Liver (tissue), 9 donors: ENCODE measurements around the gene OR11H7. TPM values are rescaled to one million over a fixed set of nuclear protein-coding genes. Genes with fewer than 3 reads are reported as not detected.
"Not testable (repeated sequence)": the region's sequence is repeated elsewhere in the genome, so short reads cannot be mapped to it uniquely, and the experiment has no call there.

ENCODE experiments used
- DNase-seq: peaks from one replicate; pipeline ENCODE4 v3.0.0-alpha.2; 2017; ENCODE audit warnings: low spot score
- H3K27ac ChIP-seq, 2 donors: one replicate each; pipeline ENCODE4 v1.7.0; 2013; ENCODE audit warnings: inconsistent platforms in 2 of 2, low read length in 2 of 2, control low read depth in 1 of 2, low read depth in 1 of 2, mild to moderate bottlenecking in 1 of 2
- H3K27me3 ChIP-seq, 4 donors: one replicate each; pipeline versions ENCODE4 v1.6.1 to v1.7.0; 2013; ENCODE audit warnings: low read length in 3 of 4, inconsistent platforms in 1 of 4, mild to moderate bottlenecking in 1 of 4, moderate library complexity in 1 of 4; ENCODE audit not compliant: control insufficient read depth in 4 of 4, insufficient read depth in 4 of 4
- H3K36me3 ChIP-seq, 4 donors: one replicate each; pipeline versions ENCODE4 v1.6.1 to v1.7.0; 2013; ENCODE audit warnings: low read length in 3 of 4, mild to moderate bottlenecking in 3 of 4, low read depth in 1 of 4, moderate library complexity in 1 of 4; ENCODE audit not compliant: control insufficient read depth in 4 of 4, insufficient read depth in 3 of 4
- H3K4me1 ChIP-seq, 4 donors: one replicate each; pipeline versions ENCODE4 v1.6.1 to v1.7.0; 2013; ENCODE audit warnings: low read length in 3 of 4, mild to moderate bottlenecking in 3 of 4, moderate library complexity in 1 of 4; ENCODE audit not compliant: control insufficient read depth in 4 of 4, insufficient read depth in 4 of 4
- H3K4me3 ChIP-seq, 3 donors: one replicate each; pipeline versions ENCODE4 v1.6.1 to v1.7.0; 2013; ENCODE audit warnings: low read length in 3 of 3, control low read depth in 1 of 3, low read depth in 1 of 3, mild to moderate bottlenecking in 1 of 3
- H3K9ac ChIP-seq, 2 donors: one replicate each; pipeline ENCODE4 v1.7.0; 2013; ENCODE audit warnings: low read length in 2 of 2, mild to moderate bottlenecking in 2 of 2, moderate library complexity in 2 of 2, control low read depth in 1 of 2, low read depth in 1 of 2
- H3K9me3 ChIP-seq, 4 donors: one replicate each; pipeline versions ENCODE4 v1.6.1 to v1.7.0; 2013; ENCODE audit warnings: low read length in 3 of 4; ENCODE audit not compliant: control insufficient read depth in 4 of 4
- CTCF ChIP-seq: fragments of 150-350 bp; IDR thresholded peaks from 2 replicates; pipeline ENCODE4 v1.5.1; 2017; ENCODE audit warnings: improper control_type of control experiment, low read depth, low read length; ENCODE audit not compliant: missing input control
- EGR1 ChIP-seq, 2 donors: IDR thresholded peaks; 2 replicates each; pipeline ENCODE4 v1.6.1; 2016 to 2018; ENCODE audit warnings: antibody characterized with exemption in 2 of 2, low read depth in 2 of 2
- FOXA1 ChIP-seq: IDR thresholded peaks from 2 replicates; pipeline ENCODE4 v1.6.1; 2016; ENCODE audit warnings: antibody characterized with exemption
- FOXA2 ChIP-seq: IDR thresholded peaks from 2 replicates; pipeline ENCODE4 v1.6.1; 2016; ENCODE audit warnings: antibody characterized with exemption
- GABPA ChIP-seq, 2 donors: IDR thresholded peaks in 1 of 2; conservative IDR thresholded peaks in 1 of 2; 2 replicates each; pipeline ENCODE4 v1.6.1; 2016; ENCODE audit warnings: antibody characterized with exemption in 2 of 2, mild to moderate bottlenecking in 1 of 2, moderate library complexity in 1 of 2
- HNF4A ChIP-seq, 2 donors: conservative IDR thresholded peaks; 2 replicates each; pipeline ENCODE4 v1.6.1; 2016; ENCODE audit warnings: antibody characterized with exemption in 2 of 2, mild to moderate bottlenecking in 2 of 2
- HNF4G ChIP-seq: IDR thresholded peaks from 2 replicates; pipeline ENCODE4 v1.6.1; 2016; ENCODE audit warnings: antibody characterized with exemption
- JUND ChIP-seq, 2 donors: IDR thresholded peaks; 2 replicates each; pipeline ENCODE4 v1.6.1; 2016; ENCODE audit warnings: antibody characterized with exemption in 2 of 2
- NR2F2 ChIP-seq: IDR thresholded peaks from 2 replicates; pipeline ENCODE4 v1.6.1; 2016; ENCODE audit warnings: antibody characterized with exemption
- RAD21 ChIP-seq, 2 donors: IDR thresholded peaks; 2 replicates each; pipeline ENCODE4 v1.6.1; 2016; ENCODE audit warnings: antibody characterized with exemption in 2 of 2, mild to moderate bottlenecking in 2 of 2
- RXRA ChIP-seq, 2 donors: IDR thresholded peaks; 2 replicates each; pipeline ENCODE4 v1.6.1; 2017 to 2018; ENCODE audit warnings: antibody characterized with exemption in 2 of 2, mild to moderate bottlenecking in 1 of 2
- TAF1 ChIP-seq: conservative IDR thresholded peaks from 2 replicates; pipeline ENCODE4 v1.6.1; 2016; ENCODE audit warnings: antibody characterized with exemption, mild to moderate bottlenecking
- YY1 ChIP-seq: IDR thresholded peaks from 2 replicates; pipeline ENCODE4 v1.6.1; 2016; ENCODE audit warnings: antibody characterized with exemption, mild to moderate bottlenecking
- ZBTB33 ChIP-seq: IDR thresholded peaks from 2 replicates; pipeline ENCODE4 v1.6.1; 2016; ENCODE audit warnings: antibody characterized with exemption
- WGBS: extraction: QIAGEN DNeasy Blood & Tissue Kit; methylation state at CpG from one replicate; pipeline ENCODE4 v1.1.7; 2013; 5-methylcytosine and 5-hydroxymethylcytosine counted together
- polyA plus RNA-seq, 2 donors: library from polyadenylated mRNA; stranded (reverse) in 1 of 2; unstranded in 1 of 2; fragments of 200-250 nt in 1 of 2; fragments of >200 nt in 1 of 2; fragmentation: Nextera tagmentation in 1 of 2; extraction: Ambion mirVana in 1 of 2; gene quantifications; one replicate each; pipeline versions ENCODE4 v1.2.1 to v1.2.3, GENCODE V29; 2013 to 2015
- total RNA-seq, 2 donors: library from RNA; depleted of rRNA; stranded (reverse); fragments of >200 nt; gene quantifications; one replicate each; pipeline ENCODE4 v1.2.3, GENCODE V29; 2014
- TF ChIP-seq, protein P1 (sequence below): IDR thresholded peaks from 2 replicates; pipeline ENCODE4 v1.6.1; 2016; ENCODE audit warnings: antibody characterized with exemption
- TF ChIP-seq, protein P2 (sequence below): IDR thresholded peaks from 2 replicates; pipeline ENCODE4 v1.6.1; 2016; ENCODE audit warnings: antibody characterized with exemption
- TF ChIP-seq, protein P3 (sequence below): IDR thresholded peaks from 2 replicates; pipeline ENCODE4 v1.6.1; 2016; ENCODE audit warnings: antibody characterized with exemption, mild to moderate bottlenecking
- donor health status: healthy.
- donor health status: healthy.
- donor health status: healthy.
- donor health status: healthy.
- donor health status: healthy.

The OR11H7 gene
- total and polyA plus RNA-seq, 4 donors: not detected

DNA sequence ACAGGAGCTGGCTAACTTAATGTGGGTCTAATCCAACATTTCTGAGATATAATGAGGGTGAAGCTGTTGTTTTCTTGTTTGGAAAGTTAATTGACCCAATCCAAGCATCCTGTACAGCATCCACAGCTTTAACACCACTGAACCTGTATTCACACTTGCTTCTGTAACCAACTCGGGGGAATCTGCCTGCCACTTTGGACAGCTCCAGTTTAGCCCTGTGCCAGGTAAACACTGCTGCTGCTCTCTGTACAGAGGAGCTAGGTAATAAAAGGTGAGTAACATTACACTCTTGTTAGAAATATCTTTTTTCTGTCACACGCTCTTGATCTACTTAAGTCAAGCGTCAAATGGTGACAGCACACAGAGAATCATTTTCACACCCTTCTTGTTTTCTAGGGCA is 37.4 kb upstream of the OR11H7 start:
- Histone ChIP-seq H3K4me3 (no peak overlapping the region), H3K27ac (no peak overlapping the region), H3K27me3 (no peaks in the 10 kb centered on the region), H3K9ac (no peak overlapping the region), H3K4me1 (no peaks in the 10 kb centered on the region), H3K36me3 (no peaks in the 10 kb centered on the region), H3K9me3 (no peaks in the 10 kb centered on the region)
- TF ChIP-seq ZBTB33 (no peak), RXRA (IDR thresholded peaks at IDR 0.05) (no peak), YY1 (no peak), FOXA2 (no peak), RAD21 (IDR thresholded peaks at IDR 0.05) (no peak), JUND (IDR thresholded peaks at IDR 0.05) (no peak), FOXA1 (no peak), HNF4A (conservative IDR thresholded peaks at IDR 0.05) (no peak), HNF4G (no peak), EGR1 (IDR thresholded peaks at IDR 0.05; ENCODE audit: low read depth in 2 of 2) (no peak)
- TF ChIP-seq, protein P1, sequence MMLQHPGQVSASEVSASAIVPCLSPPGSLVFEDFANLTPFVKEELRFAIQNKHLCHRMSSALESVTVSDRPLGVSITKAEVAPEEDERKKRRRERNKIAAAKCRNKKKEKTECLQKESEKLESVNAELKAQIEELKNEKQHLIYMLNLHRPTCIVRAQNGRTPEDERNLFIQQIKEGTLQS: no peak
- TF ChIP-seq, protein P2, sequence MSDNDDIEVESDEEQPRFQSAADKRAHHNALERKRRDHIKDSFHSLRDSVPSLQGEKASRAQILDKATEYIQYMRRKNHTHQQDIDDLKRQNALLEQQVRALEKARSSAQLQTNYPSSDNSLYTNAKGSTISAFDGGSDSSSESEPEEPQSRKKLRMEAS: no peak
- no peak for DNase-seq
- 72% methylated on average over 3 of the region's 3 CpGs for WGBS

DNA sequence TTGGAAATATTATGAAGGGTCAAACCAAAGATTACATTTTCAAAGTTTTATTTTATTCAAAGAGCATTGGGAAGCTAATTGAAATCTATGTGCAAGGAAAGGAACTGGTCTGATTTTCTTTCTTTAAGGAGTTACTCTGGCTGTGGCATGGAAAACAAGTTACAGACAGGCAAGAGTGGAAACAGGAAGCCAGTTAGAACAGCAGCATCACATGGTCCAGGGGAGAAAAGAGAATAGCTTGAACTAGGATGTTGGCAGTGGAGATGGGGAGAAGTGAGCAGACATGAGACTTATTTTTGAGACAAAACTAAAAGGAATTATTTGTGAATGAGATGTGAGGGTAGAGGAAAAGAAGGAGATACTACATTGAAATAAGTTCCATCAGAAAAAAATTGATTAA is 34.7 kb upstream of the OR11H7 start:
- DNase-seq: no peak
- no peak overlapping the region for H3K9ac ChIP-seq
- no peaks in the 10 kb centered on the region for H3K4me1 ChIP-seq
- H3K4me3 ChIP-seq: no peak overlapping the region
- H3K9me3 ChIP-seq: no peaks in the 10 kb centered on the region
- H3K36me3 ChIP-seq: no peaks in the 10 kb centered on the region
- no peak for TF ChIP-seq CTCF
- TF ChIP-seq FOXA2: no peak
- TF ChIP-seq RXRA (IDR thresholded peaks at IDR 0.05): no peak
- TF ChIP-seq, protein P2: no peak
- no peak for TF ChIP-seq EGR1 (IDR thresholded peaks at IDR 0.05; ENCODE audit: low read depth in 2 of 2)
- no peak for TF ChIP-seq GABPA (IDR thresholded peaks at IDR 0.05 in 1 of 2, conservative IDR thresholded peaks at IDR 0.05 in 1 of 2)
- TF ChIP-seq NR2F2: no peak
- TF ChIP-seq ZBTB33: no peak
- no peak for TF ChIP-seq JUND (IDR thresholded peaks at IDR 0.05)
- no peak for TF ChIP-seq HNF4G
- no peak for TF ChIP-seq HNF4A (conservative IDR thresholded peaks at IDR 0.05)
- no peak for TF ChIP-seq YY1
- no peak for TF ChIP-seq RAD21 (IDR thresholded peaks at IDR 0.05)
- no peak for TF ChIP-seq TAF1
- no peak for TF ChIP-seq FOXA1
- TF ChIP-seq, protein P3, sequence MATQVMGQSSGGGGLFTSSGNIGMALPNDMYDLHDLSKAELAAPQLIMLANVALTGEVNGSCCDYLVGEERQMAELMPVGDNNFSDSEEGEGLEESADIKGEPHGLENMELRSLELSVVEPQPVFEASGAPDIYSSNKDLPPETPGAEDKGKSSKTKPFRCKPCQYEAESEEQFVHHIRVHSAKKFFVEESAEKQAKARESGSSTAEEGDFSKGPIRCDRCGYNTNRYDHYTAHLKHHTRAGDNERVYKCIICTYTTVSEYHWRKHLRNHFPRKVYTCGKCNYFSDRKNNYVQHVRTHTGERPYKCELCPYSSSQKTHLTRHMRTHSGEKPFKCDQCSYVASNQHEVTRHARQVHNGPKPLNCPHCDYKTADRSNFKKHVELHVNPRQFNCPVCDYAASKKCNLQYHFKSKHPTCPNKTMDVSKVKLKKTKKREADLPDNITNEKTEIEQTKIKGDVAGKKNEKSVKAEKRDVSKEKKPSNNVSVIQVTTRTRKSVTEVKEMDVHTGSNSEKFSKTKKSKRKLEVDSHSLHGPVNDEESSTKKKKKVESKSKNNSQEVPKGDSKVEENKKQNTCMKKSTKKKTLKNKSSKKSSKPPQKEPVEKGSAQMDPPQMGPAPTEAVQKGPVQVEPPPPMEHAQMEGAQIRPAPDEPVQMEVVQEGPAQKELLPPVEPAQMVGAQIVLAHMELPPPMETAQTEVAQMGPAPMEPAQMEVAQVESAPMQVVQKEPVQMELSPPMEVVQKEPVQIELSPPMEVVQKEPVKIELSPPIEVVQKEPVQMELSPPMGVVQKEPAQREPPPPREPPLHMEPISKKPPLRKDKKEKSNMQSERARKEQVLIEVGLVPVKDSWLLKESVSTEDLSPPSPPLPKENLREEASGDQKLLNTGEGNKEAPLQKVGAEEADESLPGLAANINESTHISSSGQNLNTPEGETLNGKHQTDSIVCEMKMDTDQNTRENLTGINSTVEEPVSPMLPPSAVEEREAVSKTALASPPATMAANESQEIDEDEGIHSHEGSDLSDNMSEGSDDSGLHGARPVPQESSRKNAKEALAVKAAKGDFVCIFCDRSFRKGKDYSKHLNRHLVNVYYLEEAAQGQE: no peak
- no peaks in the 10 kb centered on the region for H3K27me3 ChIP-seq
- H3K27ac ChIP-seq: no peak overlapping the region

DNA sequence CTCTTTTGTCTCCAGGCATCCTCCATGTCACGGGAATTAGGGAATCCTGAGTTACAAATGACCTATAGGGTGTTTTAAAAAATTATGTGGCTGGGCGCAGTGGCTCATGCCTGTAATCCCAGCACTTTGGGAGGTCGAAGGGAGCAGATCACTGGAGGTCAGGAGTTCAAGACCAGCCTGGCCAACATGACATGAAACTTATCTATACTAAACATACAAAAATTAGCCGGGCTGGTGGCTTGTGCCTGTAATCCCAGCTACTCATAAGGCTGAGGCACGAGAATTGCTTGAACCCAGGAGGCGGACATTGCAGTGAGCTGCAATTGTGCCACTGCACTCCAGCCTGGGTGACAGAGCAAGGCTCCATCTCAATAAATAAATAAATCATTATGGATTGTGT is 33.6 kb upstream of the OR11H7 start:
- not testable (repeated sequence) for H3K4me1 ChIP-seq, H3K9me3 ChIP-seq, DNase-seq, H3K9ac ChIP-seq, H3K4me3 ChIP-seq, H3K27ac ChIP-seq, H3K36me3 ChIP-seq, H3K27me3 ChIP-seq
- 61% methylated on average over 6 of the region's 6 CpGs for WGBS
